Motor neuron (in vitro differentiated cells): ENCODE results near the gene GADD45GIP1. TPM values are rescaled to one million over a fixed set of nuclear protein-coding genes. Genes with fewer than 3 reads are reported as not detected.

Experiments
- ATAC-seq, 8 experiments: fragments of 200-7000 bp; cut with Tn5 transposase; replicated peaks in 6 of 8; 2 replicates each; pipeline ENCODE4 v1.8.0; 2021; ENCODE audit warnings: mild to moderate bottlenecking in 8 of 8, moderate library complexity in 8 of 8
- H3K27ac ChIP-seq, 2 donors: fragments of 250-450 bp; sonication (Bioruptor Pico); 2 replicates each; pipeline ENCODE4 v1.9.0; 2021; ENCODE audit warnings: antibody characterized with exemption in 2 of 2, mild to moderate bottlenecking in 2 of 2, moderate library complexity in 1 of 2
- H3K4me1 ChIP-seq, 2 donors: fragments of 250-450 bp; sonication (Bioruptor Pico); replicated peaks in 1 of 2; 2 replicates each; pipeline ENCODE4 v1.6.1; 2021; ENCODE audit warnings: antibody characterized with exemption in 2 of 2, mild to moderate bottlenecking in 2 of 2, moderate library complexity in 1 of 2
- H3K4me3 ChIP-seq, 5 donors: fragments of 250-450 bp; sonication (Bioruptor Pico); 2 replicates each; pipeline ENCODE4 v1.9.0; 2021; ENCODE audit warnings: antibody characterized with exemption in 5 of 5, mild to moderate bottlenecking in 5 of 5, moderate library complexity in 4 of 5
- WGBS, 10 experiments: fragments of 450-650 bp; shearing (Covaris generic); methylation state at CpG; one replicate each; pipeline ENCODE4 v1.0.0; 2022; 5-methylcytosine and 5-hydroxymethylcytosine counted together
- in situ Hi-C, 9 experiments: fragments of 400-800 bp; cut with MboI; loops; one replicate each; pipeline ENCODE4 v1.15.0; 2021; ENCODE audit warnings: low sequenced_read_pairs in 9 of 9, low pct_unique_long_range_greater_than_20kb in 2 of 9; ENCODE audit not compliant: unreplicated experiment in 9 of 9
- total RNA-seq, 8 experiments: library from RNA; unstranded; fragments of 300-600 nt; gene quantifications; 2 replicates each; pipeline versions ENCODE4 v1.2.3 to v1.2.4, GENCODE V29; 2022

Gene GADD45GIP1
- 10 to 100 TPM; 18.2 to 51.6 (median 28.3) TPM for total RNA-seq

DNA sequence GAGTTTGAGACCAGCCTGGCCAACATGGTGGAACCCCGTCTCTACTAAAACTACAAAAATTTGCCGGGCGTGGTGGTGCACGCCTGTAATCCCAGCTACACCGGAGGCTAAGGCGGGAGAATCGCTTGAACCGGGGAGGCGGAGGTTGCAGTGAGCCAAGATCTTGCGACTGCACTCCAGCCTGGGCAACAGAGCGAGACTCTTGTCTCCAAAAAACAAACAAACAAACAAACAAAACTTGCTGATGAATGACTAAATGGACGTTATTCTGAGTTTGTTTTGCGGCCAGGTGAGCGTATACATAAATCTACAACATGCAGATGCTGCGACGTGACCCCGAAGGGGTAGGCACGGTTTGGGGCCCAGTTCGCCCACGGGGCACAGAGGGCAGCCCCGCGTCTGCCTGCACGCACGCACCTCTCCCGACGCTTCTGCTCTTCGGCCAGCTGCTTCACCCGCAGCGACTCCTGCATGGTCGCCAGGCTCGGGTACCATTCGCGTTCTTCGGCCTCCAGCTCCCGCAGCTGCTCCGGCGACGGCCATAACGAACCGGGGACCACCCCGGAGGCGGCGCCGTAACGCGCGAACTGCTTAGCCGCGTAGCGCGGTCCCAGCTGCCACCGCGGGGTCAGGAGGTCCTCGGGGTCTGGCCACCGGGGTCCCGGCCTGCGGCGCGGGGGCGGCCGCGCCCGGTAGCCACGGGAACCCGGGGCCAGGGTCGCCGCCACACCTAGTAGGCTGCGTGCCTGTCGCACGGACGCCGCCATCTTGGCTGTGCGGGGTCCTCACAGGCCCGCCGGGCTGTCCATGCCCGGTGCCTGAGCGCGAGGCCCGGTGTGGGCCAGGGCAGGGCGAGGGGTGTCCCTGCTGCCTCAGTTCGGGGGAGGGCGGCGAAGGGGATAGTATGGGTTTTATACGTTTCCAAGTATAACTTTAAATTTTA lies at the start of gene GADD45GIP1:
Gene GADD45GIP1 (minus strand): TSS at position 778 of the 943 bp plus-strand sequence. CDS start 11 bp downstream, at position 767.
- WGBS, 10 experiments: 0 to 13% (median 2%) methylated on average over 1 to 27 of the region's 84 CpGs; no CpG with 5 or more reads in 2 of the 10 experiments
- in situ Hi-C loops: no loop called here

DNA sequence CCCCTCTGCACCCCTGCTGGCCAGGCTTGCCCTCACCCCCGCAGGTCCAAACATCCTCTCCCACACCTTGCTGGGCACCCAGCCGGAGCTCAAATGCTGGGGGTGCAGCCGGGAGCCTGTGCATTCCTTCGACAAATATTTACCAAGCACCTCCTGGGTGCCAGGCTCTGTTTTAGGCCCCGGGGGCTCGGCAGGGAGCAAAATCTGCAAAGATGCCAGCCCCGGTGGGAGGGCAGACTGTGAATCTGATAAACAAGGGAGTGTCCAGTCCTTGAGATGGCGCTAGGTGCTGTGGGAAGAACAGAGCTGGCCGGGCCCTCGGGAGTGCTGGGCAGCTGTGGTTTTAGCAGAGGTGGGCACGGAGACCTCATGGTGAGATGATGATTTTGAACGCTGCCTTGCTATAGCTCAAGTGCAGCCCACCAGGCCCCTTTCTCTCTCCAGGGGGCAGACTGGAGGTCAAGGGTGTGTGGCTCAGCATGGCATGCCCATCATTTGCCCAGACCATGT lies 48.9 kb upstream of the GADD45GIP1 start:
- ATAC-seq: no peak
- Histone ChIP-seq H3K4me1 (no peaks in the 10 kb centered on the region), H3K4me3 (no peak overlapping the region), H3K27ac (no peak overlapping the region)
- in situ Hi-C loops: no loop called here
- WGBS, 10 experiments: 10 to 66% (median 23%) methylated on average over 1 to 3 of the region's 12 CpGs; no CpG with 5 or more reads in 6 of the 10 experiments

More for the DNA sequence above, at the start of gene GADD45GIP1:
- Histone ChIP-seq H3K4me1 (peaks cover 5 to 12% of the 10 kb centered on the region in 2 donors), H3K27ac (peak within 1 kb of the TSS; percentile 83 to 97), H3K4me3 (peak within 1 kb of the TSS; percentile 88 to 99 (median 98))
- ATAC-seq: peak; percentile 89 to 95 (median 93)

DNA sequence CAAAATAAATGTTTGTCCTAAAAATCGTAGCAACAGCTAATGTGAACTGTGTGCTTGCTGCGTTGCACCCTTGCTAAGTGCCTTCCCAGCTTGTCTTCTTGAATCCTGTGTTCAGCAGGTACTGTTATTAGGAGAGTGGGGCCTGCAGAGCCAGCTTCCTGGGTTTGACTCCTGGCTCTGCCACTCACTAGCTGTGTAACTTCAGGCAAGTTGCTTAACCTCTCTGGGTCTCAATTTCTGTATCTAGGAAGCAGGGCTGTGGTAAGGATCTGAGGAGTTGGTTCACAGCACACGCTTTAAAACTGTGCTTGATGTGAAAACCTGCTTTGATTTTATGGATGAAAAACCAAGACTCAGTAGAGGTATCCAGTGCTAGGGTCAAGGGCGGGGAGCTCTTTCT lies 48.2 kb upstream of the GADD45GIP1 start:
- H3K4me3 ChIP-seq: no peak overlapping the region
- no peak overlapping the region for H3K27ac ChIP-seq
- 0 to 83% (median 50%) methylated on average over 1 to 4 of the region's 4 CpGs; no CpG with 5 or more reads in 3 of the 10 experiments for WGBS, 10 experiments
- ATAC-seq: no peak
- in situ Hi-C loops: no loop called here
- no peaks in the 10 kb centered on the region for H3K4me1 ChIP-seq

DNA sequence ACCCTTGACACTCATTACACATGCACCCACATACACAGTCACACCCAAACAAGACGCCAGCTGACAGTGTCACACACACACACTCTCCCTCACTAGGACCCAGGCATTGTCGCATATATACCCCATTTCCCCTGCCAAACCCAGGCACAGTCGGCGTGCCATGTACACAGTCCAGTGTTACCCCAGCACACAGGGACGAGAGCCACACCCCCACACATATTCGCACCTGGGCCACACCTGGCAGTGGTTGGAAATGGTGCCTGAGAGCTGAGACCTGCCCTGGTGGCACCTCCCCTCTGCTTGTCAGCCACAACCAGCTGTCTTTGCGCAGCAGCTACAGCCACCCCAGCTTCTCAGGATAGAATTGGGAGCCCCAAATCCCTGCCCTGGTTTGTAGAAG lies 47.2 kb upstream of the GADD45GIP1 start:
- 43 to 100% (median 70%) methylated on average over 1 to 3 of the region's 7 CpGs; no CpG with 5 or more reads in 6 of the 10 experiments for WGBS, 10 experiments
- Histone ChIP-seq H3K4me1 (no peaks in the 10 kb centered on the region), H3K27ac (no peak overlapping the region), H3K4me3 (no peak overlapping the region)
- no peak for ATAC-seq
- in situ Hi-C loops: no loop called here

DNA sequence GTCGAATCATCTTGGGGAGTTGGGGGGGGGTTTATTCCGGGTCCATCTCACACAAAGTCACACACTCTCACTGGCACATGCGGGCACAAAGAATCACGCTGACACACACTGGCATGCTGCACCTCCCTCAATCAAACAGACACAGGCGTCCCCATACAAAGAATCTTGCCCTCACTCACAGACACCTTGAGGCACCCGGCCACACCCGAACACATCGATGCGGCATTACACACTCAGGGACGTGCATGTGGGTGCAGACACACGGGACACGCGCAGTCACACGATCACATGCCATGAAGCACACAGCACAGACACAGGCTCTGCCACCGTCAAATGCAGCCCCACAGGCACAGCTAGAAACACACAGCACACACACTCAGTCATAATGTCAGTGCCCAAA lies 46.1 kb upstream of the GADD45GIP1 start:
- H3K27ac ChIP-seq: no peak overlapping the region
- H3K4me3 ChIP-seq: no peak overlapping the region
- ATAC-seq: no peak
- no peaks in the 10 kb centered on the region for H3K4me1 ChIP-seq
- in situ Hi-C loops: no loop called here
- WGBS, 10 experiments: 20 to 82% (median 32%) methylated on average over 1 to 5 of the region's 15 CpGs; no CpG with 5 or more reads in 4 of the 10 experiments

DNA sequence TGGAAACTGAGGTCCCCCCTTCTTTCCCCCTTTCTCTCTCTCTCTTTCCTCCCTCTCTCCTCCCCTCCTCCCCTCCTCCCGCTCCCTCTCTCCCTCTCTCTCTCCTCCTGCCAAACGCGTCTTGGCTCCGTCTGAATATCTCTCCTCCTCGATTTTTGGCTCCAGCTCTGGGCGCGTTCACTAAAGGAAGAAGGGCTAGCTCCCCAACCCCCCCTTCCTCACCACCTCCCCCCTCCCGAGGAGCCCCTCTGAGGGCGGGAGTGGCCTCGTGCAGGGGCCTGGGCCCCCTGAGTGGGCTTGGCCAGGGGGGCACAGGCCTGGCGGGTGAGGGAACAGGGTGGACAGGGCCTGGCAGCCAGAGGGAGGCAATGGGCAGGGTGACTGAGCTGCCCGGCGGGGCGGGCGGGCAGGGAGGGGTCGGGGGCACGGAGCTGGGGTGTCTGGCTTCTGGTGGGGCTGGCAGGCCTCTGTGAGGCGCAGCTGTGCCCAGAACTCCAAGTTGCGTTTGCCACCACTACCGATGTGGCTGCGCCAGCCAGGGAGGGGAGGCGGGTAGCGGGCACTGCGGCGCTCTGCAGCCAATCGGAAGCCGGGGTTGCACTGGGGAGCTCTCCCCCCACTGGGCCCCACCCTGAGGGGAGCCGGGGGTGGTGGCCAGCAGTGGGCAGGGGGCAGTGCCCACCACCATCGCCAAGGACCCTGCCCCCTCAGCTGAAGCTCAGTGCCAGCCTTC lies 45.3 kb upstream of the GADD45GIP1 start:
- H3K4me3 ChIP-seq: no peak overlapping the region
- WGBS, 10 experiments: no CpG with 5 or more reads among the region's 29 CpGs
- ATAC-seq: peak in 3 of 8 experiments; percentile 36 to 71 (median 56)
- in situ Hi-C loops: no loop called here
- H3K27ac ChIP-seq: no peak overlapping the region
- no peaks in the 10 kb centered on the region for H3K4me1 ChIP-seq

DNA sequence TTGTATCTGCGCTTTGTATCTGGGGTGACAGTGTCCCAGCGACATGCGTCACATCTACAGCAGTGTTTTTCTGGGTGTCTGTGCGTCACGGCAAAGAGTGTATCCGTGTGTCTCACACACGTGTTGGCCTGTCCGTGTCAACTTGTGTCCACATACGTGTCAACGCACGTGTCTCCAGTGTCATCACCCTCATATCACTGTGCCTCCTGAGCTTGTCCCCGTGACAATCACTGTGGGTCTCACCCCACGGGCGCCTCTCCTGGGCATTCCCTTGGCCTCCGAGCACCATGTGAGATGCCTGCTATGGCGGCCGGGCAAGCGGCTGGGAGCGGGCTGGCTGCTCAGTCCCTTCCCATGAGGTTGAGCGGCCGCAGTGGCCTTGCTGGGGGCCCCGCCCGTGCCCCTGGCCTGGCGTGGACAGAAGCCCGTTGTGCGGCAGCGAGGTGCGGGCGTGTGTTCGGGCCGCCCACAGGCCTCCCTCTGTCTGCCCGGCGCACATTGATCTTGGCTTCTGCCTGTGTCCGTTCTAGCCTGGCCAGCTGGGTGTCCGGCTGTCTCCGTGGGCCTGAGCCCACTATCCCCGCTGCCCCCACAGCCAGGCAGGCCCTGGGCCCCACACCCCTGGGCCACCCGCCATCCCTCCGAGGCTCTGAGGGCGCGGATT lies 44.6 kb upstream of the GADD45GIP1 start:
- H3K4me1 ChIP-seq: no peaks in the 10 kb centered on the region
- H3K4me3 ChIP-seq: no peak overlapping the region
- 10 to 35% methylated on average over 4 to 18 of the region's 41 CpGs; no CpG with 5 or more reads in 8 of the 10 experiments for WGBS, 10 experiments
- peak in 3 of 8 experiments; percentile 20 to 76 (median 64) for ATAC-seq
- H3K27ac ChIP-seq: no peak overlapping the region
- in situ Hi-C loops: no loop called here

DNA sequence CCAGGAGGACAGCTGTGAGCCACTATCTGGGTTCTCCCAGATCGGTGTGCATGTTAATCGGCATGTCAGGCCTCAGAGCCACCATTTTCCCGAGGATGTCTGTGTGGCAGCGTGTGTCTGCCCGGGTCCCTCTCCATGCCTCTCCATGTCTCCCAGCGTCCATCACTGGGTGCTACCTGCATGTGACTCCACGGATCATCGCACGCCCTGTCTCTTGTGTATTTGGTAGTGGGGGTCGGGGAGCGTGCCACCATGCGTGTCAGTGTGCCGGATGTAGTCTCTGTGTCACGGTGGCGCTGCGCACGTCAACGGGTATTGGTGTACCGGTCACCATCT lies 44.1 kb upstream of the GADD45GIP1 start:
- Histone ChIP-seq H3K4me1 (peaks cover 0 to under 1% of the 10 kb centered on the region in 2 donors), H3K27ac (no peak overlapping the region), H3K4me3 (no peak overlapping the region)
- 28 to 73% (median 42%) methylated on average over 4 to 11 of the region's 19 CpGs; no CpG with 5 or more reads in 7 of the 10 experiments for WGBS, 10 experiments
- ATAC-seq: no peak
- in situ Hi-C loops: no loop called here

DNA sequence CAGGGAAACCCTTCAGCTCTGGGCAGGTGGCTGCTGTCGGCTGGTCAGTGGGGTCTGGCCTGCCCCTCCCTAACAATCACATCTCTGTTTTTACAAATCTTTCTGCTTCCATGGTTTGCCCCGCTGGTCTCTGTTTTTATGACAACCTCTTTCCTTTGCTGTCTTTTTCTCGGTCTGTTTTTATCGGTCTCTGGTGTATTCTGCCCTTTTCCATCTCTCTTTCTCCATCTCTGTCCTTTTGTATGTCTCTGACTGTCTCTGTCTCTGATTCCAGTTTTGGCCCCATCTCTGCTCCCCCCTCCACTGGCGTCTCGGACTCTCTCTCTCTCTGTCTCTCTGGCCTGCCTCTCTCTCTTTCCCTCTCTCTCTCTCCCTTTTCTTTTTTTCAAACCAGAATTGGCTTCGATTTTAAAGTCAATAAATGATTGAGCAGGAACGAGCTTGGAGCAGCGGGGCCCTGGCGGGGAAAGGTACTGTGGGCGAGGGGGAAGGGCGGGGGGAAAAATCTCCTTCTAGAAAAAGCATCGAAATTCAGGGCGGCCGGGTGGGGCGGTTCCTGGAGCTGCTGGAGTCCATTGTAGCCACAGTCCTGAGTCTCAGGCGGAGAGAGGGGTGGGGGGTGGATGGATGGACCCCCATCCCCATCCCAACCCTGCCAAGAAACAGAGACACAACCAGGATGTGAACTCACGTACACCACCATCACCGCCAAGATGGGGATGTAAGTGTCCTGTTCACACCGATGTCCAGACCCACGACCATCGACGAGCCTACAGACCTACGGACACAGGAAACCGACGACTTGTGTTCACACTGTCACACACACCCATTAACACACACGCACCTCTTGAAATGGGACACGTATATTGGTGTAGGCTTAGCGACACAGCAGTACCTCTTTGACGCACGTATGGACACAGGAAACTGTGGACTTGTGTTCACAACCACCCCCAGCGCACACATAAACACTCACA lies 41.2 kb upstream of the GADD45GIP1 start:
- Histone ChIP-seq H3K4me3 (no peak overlapping the region), H3K27ac (no peak overlapping the region), H3K4me1 (peaks cover 0 to 4% of the 10 kb centered on the region in 2 donors)
- no peak for ATAC-seq
- in situ Hi-C loops: loop anchor here in 4 of 9 experiments (25.0 kb wide), 3 partner anchors 89 to 589 kb away; no protein-coding TSS in a partner anchor
- WGBS, 10 experiments: 24 to 83% (median 42%) methylated on average over 4 to 23 of the region's 32 CpGs; no CpG with 5 or more reads in 1 of the 10 experiments

DNA sequence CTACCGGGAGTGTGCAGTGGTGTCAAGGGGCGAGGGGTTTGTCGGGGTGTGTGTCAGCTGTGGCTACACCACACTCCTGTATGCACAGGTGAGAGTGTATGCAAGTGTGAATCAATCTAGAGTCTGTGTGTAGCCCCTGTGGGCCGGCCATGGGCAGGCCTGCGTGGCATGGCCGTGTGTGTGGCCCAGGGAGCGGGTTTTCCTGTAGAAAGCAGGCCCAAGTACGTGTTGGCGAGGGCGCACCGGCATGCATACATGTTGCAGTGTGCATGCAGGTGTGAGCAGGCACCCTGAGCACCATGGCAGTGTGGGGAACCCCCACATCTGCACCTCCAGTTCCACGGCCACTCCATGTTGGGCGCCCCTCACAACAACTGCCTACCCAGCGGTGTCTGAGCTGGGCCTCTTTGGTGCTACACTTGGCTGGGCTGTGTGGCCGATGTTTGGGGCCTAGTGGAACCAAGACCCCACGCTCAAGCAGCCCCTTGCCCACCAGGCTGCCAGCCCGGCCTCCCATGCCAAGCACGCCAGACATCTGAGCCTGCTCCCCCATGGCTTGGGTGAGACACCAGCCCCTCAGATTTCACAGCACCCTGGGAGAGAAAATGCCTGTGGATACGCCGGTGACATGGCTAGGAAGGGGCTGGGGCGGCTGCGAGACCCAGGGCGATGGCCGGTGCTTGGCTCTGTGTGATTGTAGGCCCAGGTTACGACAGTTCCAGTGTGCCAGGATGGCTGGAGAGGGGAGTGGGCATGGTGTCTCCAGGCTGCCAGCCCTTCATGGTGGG lies 40.4 kb upstream of the GADD45GIP1 start:
- H3K4me1 ChIP-seq: peaks cover 0 to 4% of the 10 kb centered on the region in 2 donors
- no peak overlapping the region for H3K27ac ChIP-seq
- 69 to 100% (median 78%) methylated on average over 1 to 11 of the region's 25 CpGs; no CpG with 5 or more reads in 6 of the 10 experiments for WGBS, 10 experiments
- H3K4me3 ChIP-seq: no peak overlapping the region
- in situ Hi-C loops: loop anchor here in 4 of 9 experiments (25.0 kb wide), 3 partner anchors 90 to 590 kb away; no protein-coding TSS in a partner anchor
- no peak for ATAC-seq
